ENCODE data around the gene PKDREJ.
A peak's percentile ranks its signal among the peaks of the same experiment; 100 is the strongest.

The PKDREJ gene

DNA sequence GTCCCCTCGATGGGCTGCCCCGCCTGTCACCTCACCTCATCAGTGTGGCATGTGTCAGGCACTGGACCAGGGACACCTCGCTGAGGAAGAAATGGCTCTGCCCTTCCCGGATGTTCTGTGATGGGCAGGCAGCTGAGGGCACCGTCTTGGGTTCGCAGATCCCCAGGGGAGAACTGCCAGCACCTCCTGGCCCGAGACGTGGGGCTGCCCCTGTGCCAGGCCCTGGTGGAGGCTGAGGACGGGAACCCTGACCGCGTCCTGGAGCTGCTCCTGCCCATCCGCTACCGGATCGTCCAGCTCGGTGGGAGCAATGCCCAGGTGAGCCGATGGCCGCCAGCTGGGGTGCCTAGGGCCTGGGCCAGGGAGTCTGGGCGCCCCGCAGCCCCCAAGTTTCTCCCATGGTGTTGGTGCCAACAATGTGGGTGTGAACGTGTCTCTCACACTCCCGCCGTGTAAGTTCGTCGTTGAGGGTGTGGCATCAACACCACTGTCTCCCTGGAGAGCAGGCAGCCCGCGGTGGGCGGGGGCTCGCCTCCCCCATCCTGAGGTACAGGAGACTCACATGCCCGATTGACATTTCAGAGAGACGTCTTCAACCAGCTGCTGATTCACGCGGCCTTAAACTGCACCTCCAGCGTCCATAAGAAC lies 26.2 kb upstream of the PKDREJ start:
- Histone ChIP-seq H2AFZ (no peak overlapping the region), H3K27me3 (ENCODE audit: control insufficient read depth, insufficient read depth, low read length) (no peaks in the 10 kb centered on the region), H3K9me3 (ENCODE audit: control insufficient read depth, low read length) (no peaks in the 10 kb centered on the region), H3K4me1 (no peaks in the 10 kb centered on the region), H3K4me3 (ENCODE audit: low read depth, low read length) (no peak overlapping the region), H3K36me3 (ENCODE audit: control insufficient read depth, insufficient read depth, low read length) (no peaks in the 10 kb centered on the region), H3K9ac (no peak overlapping the region), H3K27ac (no peak overlapping the region), H3K4me2 (ENCODE audit: low read length) (no peak overlapping the region), H3K79me2 (no peaks in the 10 kb centered on the region)
- TF ChIP-seq, protein P1, sequence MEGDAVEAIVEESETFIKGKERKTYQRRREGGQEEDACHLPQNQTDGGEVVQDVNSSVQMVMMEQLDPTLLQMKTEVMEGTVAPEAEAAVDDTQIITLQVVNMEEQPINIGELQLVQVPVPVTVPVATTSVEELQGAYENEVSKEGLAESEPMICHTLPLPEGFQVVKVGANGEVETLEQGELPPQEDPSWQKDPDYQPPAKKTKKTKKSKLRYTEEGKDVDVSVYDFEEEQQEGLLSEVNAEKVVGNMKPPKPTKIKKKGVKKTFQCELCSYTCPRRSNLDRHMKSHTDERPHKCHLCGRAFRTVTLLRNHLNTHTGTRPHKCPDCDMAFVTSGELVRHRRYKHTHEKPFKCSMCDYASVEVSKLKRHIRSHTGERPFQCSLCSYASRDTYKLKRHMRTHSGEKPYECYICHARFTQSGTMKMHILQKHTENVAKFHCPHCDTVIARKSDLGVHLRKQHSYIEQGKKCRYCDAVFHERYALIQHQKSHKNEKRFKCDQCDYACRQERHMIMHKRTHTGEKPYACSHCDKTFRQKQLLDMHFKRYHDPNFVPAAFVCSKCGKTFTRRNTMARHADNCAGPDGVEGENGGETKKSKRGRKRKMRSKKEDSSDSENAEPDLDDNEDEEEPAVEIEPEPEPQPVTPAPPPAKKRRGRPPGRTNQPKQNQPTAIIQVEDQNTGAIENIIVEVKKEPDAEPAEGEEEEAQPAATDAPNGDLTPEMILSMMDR (IDR thresholded peaks at IDR 0.05), result no peak

DNA sequence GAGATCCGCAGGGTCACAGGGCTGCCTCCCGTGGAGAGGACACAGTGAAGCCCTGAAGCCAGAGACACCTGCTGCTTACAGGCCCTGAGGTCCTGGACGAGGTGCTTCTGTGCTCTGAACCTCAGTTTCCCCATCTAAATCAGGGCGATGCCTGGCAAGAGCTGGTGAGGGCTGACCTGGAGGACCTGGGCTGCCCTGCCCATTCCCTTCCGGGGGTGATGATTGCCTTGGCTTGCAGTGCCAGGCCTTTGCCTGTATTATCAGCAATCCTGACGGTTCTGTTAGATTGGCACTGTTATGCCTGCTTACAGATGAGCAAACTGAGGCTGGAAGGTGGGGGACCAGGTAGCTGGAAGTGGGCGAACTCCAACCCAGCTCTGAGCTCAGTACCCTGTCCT lies 25.7 kb upstream of the PKDREJ start:
- Histone ChIP-seq H2AFZ (no peak overlapping the region), H3K4me3 (ENCODE audit: low read depth, low read length) (no peak overlapping the region), H3K36me3 (ENCODE audit: control insufficient read depth, insufficient read depth, low read length) (no peaks in the 10 kb centered on the region), H3K27me3 (ENCODE audit: control insufficient read depth, insufficient read depth, low read length) (no peaks in the 10 kb centered on the region), H3K9ac (no peak overlapping the region), H3K9me3 (ENCODE audit: control insufficient read depth, low read length) (no peaks in the 10 kb centered on the region), H3K27ac (no peak overlapping the region), H3K4me2 (ENCODE audit: low read length) (no peak overlapping the region), H3K79me2 (no peaks in the 10 kb centered on the region), H3K4me1 (no peaks in the 10 kb centered on the region)
- TF ChIP-seq, protein P1 (IDR thresholded peaks at IDR 0.05), result no peak

DNA sequence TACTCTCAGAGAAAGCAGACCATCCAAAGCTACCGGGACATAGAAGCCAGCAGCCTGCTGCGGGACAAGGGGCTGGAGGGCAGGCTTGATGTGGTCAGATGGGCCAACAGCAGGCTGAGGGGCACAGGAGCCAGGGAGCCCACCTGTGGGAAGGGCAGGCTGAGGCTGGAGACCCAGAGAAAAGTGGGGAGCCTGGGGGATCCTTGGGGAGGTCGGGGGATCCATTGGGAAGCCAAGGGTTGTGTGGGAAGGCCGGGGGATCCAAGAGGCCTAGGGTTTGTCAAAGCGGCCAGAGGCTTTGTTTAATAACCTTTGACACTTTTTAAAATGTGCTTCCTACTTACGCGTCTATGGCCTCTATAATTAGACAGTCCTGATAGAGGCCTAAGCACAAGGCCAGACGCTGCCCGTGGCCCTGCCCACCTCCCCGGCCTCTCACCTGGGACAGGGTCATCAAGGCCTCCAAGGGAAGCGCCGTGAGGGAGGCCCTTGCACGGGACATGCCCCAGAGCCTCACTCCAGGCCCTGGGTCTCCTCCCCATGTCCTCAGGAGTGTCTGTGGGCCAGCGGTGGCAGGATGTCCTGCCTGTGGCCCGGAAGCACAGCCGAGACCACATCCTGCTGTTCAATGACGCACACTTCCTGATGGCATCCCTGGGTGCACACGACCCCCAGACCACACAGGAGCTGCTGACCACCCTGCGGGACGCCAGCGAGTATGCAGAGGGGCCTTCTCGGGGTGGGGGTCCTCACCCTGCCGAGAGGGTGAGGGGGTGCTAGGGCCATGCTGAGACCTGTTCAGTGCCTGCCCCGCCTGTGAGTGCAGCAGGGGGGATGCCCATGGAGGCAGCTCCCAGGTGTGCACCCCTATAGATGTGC lies 25.0 kb upstream of the PKDREJ start:
- peak overlapping the region; percentile 11 for H3K27ac ChIP-seq
- H3K4me1 ChIP-seq, result no peaks in the 10 kb centered on the region
- no peaks in the 10 kb centered on the region for H3K27me3 ChIP-seq (ENCODE audit: control insufficient read depth, insufficient read depth, low read length)
- H2AFZ ChIP-seq, result no peak overlapping the region
- no peaks in the 10 kb centered on the region for H3K36me3 ChIP-seq (ENCODE audit: control insufficient read depth, insufficient read depth, low read length)
- H3K9me3 ChIP-seq (ENCODE audit: control insufficient read depth, low read length), result no peaks in the 10 kb centered on the region
- no peak overlapping the region for H3K4me2 ChIP-seq (ENCODE audit: low read length)
- no peak overlapping the region for H3K9ac ChIP-seq
- H3K4me3 ChIP-seq (ENCODE audit: low read depth, low read length), result no peak overlapping the region
- TF ChIP-seq, protein P1 (IDR thresholded peaks at IDR 0.05), result no peak
- no peaks in the 10 kb centered on the region for H3K79me2 ChIP-seq

GRCh38 chr22:46286941-46287872 lies 24.1 kb upstream of the PKDREJ start:
- Histone ChIP-seq H3K36me3 (ENCODE audit: control insufficient read depth, insufficient read depth, low read length) (no peaks in the 10 kb centered on the region), H3K9ac (no peak overlapping the region), H3K4me2 (ENCODE audit: low read length) (no peak overlapping the region), H3K79me2 (no peaks in the 10 kb centered on the region), H2AFZ (no peak overlapping the region), H3K27ac (peak overlapping the region; percentile 11), H3K27me3 (ENCODE audit: control insufficient read depth, insufficient read depth, low read length) (no peaks in the 10 kb centered on the region), H3K9me3 (ENCODE audit: control insufficient read depth, low read length) (no peaks in the 10 kb centered on the region), H3K4me3 (ENCODE audit: low read depth, low read length) (no peak overlapping the region), H3K4me1 (no peaks in the 10 kb centered on the region)
- TF ChIP-seq, protein P1 (IDR thresholded peaks at IDR 0.05), result no peak

Measured in parathyroid adenoma (tissue), 2 donors.